PC-9 (cell line): ENCODE results near the gene LMAN1L.

Experiments
- CTCF ChIP-seq: fragments of 200-600 bp; sonication (generic); conservative IDR thresholded peaks from 2 replicates; pipeline ENCODE4 v1.6.1; 2017; ENCODE audit warnings: mixed run types, antibody characterized with exemption, mild to moderate bottlenecking, moderate library complexity
- EZH2 ChIP-seq: fragments of 200-600 bp; sonication (generic); IDR thresholded peaks from 2 replicates; pipeline ENCODE4 v1.8.0; 2017; ENCODE audit warnings: antibody characterized with exemption, low read depth

- no peak for TF ChIP-seq CTCF
- TF ChIP-seq EZH2: no peak
Observed at GRCh38 chr15:74868059-74868458, 55.4 kb downstream of the LMAN1L start.
